ENCODE measurements around the gene PAMR1. TPM values are rescaled to one million over a fixed set of nuclear protein-coding genes. Genes with fewer than 3 reads are reported as not detected.

The PAMR1 gene
- total RNA-seq, 1 experiment from 2014 or later = 0.62 TPM

GRCh38 chr11:35414776-35415175, 110.6 kb downstream of the PAMR1 start:
- intact Hi-C loops (cut with micrococcal nuclease; ENCODE audit: unreplicated experiment) = loop anchor here (5.0 kb wide), 1 partner anchor 902 kb away; the partner anchor contains the start of gene ELF5
- Histone ChIP-seq H3K27ac (ENCODE audit: low read depth, low read length, poor library complexity, severe bottlenecking) (no peak overlapping the region), H3K27me3 (replicated peaks; ENCODE audit: insufficient read depth, low read depth, low read length, poor library complexity) (peaks cover 95% of the 10 kb centered on the region), H3K36me3 (ENCODE audit: insufficient read depth, low read length, poor library complexity, severe bottlenecking) (no peaks in the 10 kb centered on the region), H3K4me3 (ENCODE audit: low read depth, low read length, poor library complexity, severe bottlenecking) (no peak overlapping the region), H3K4me1 (ENCODE audit: insufficient read depth, low read length, poor library complexity, severe bottlenecking) (peaks cover 9% of the 10 kb centered on the region), H3K9me3 (ENCODE audit: low read depth, low read length, poor library complexity, severe bottlenecking) (no peaks in the 10 kb centered on the region)
- ChIA-PET CTCF (interaction anchor here (1.2 kb wide), 1 partner anchor 851 kb away, joined by 3 read pairs; no protein-coding TSS in a partner anchor), POLR2A (ENCODE audit: low non-redundant PET) (no interaction called here)
- BruUV-seq (replicated peaks) = no TSS peak
- no peak for TF ChIP-seq CTCF (conservative IDR thresholded peaks at IDR 0.05; ENCODE audit: low read depth, low read length)
- TF ChIP-seq EZH2 (IDR thresholded peaks at IDR 0.05; ENCODE audit: borderline replicate concordance, low read depth, low read length, poor library complexity, severe bottlenecking) = peak; percentile 77
- no peak for DNase-seq (ENCODE audit: low spot score)

GRCh38 chr11:35414311-35414710, 111.1 kb downstream of the PAMR1 start:
- Histone ChIP-seq H3K36me3 (ENCODE audit: insufficient read depth, low read length, poor library complexity, severe bottlenecking) (no peaks in the 10 kb centered on the region), H3K27ac (ENCODE audit: low read depth, low read length, poor library complexity, severe bottlenecking) (no peak overlapping the region), H3K27me3 (replicated peaks; ENCODE audit: insufficient read depth, low read depth, low read length, poor library complexity) (peaks cover 94% of the 10 kb centered on the region), H3K9me3 (ENCODE audit: low read depth, low read length, poor library complexity, severe bottlenecking) (no peaks in the 10 kb centered on the region), H3K4me1 (ENCODE audit: insufficient read depth, low read length, poor library complexity, severe bottlenecking) (peaks cover 5% of the 10 kb centered on the region), H3K4me3 (ENCODE audit: low read depth, low read length, poor library complexity, severe bottlenecking) (no peak overlapping the region)
- BruUV-seq (replicated peaks) = no TSS peak
- no peak for DNase-seq (ENCODE audit: low spot score)
- TF ChIP-seq CTCF (conservative IDR thresholded peaks at IDR 0.05; ENCODE audit: low read depth, low read length) (no peak), EZH2 (IDR thresholded peaks at IDR 0.05; ENCODE audit: borderline replicate concordance, low read depth, low read length, poor library complexity, severe bottlenecking) (no peak)
- intact Hi-C loops (cut with micrococcal nuclease; ENCODE audit: unreplicated experiment) = loop anchor here (5.0 kb wide), 1 partner anchor 902 kb away; the partner anchor contains the start of gene ELF5
- ChIA-PET POLR2A (ENCODE audit: low non-redundant PET) (no interaction called here), CTCF (interaction anchor here (1.2 kb wide), 1 partner anchor 852 kb away, joined by 3 read pairs; no protein-coding TSS in a partner anchor)

GRCh38 chr11:35413598-35413997, 111.8 kb downstream of the PAMR1 start:
- intact Hi-C loops (cut with micrococcal nuclease; ENCODE audit: unreplicated experiment) = loop anchor here (5.0 kb wide), 1 partner anchor 901 kb away; the partner anchor contains the start of gene ELF5
- peaks cover 94% of the 10 kb centered on the region for H3K27me3 ChIP-seq (replicated peaks; ENCODE audit: insufficient read depth, low read depth, low read length, poor library complexity)
- no TSS peak for BruUV-seq (replicated peaks)

More at GRCh38 chr11:35413598-35413997, 111.8 kb downstream of the PAMR1 start:
- no peak overlapping the region for H3K4me3 ChIP-seq (ENCODE audit: low read depth, low read length, poor library complexity, severe bottlenecking)
- no peak overlapping the region for H3K27ac ChIP-seq (ENCODE audit: low read depth, low read length, poor library complexity, severe bottlenecking)
- no peaks in the 10 kb centered on the region for H3K9me3 ChIP-seq (ENCODE audit: low read depth, low read length, poor library complexity, severe bottlenecking)
- ChIA-PET CTCF (no interaction called here), POLR2A (ENCODE audit: low non-redundant PET) (no interaction called here)
- H3K36me3 ChIP-seq (ENCODE audit: insufficient read depth, low read length, poor library complexity, severe bottlenecking) = no peaks in the 10 kb centered on the region
- DNase-seq (ENCODE audit: low spot score) = no peak
- H3K4me1 ChIP-seq (ENCODE audit: insufficient read depth, low read length, poor library complexity, severe bottlenecking) = peaks cover under 1% of the 10 kb centered on the region
- no peak for TF ChIP-seq EZH2 (IDR thresholded peaks at IDR 0.05; ENCODE audit: borderline replicate concordance, low read depth, low read length, poor library complexity, severe bottlenecking)

Data from A673 (cell line).